GM18858 (cell line): ENCODE results near the gene ANKMY1.
"Not testable (repeated sequence)": the region's sequence is repeated elsewhere in the genome, so short reads cannot be mapped to it uniquely, and the experiment has no call there.

Experiments
- ATAC-seq: cut with Tn5 transposase; IDR thresholded peaks from one replicate; pipeline ENCODE4 v1.9.1; 2021; ENCODE audit not compliant: unreplicated experiment

The ANKMY1 gene

DNA sequence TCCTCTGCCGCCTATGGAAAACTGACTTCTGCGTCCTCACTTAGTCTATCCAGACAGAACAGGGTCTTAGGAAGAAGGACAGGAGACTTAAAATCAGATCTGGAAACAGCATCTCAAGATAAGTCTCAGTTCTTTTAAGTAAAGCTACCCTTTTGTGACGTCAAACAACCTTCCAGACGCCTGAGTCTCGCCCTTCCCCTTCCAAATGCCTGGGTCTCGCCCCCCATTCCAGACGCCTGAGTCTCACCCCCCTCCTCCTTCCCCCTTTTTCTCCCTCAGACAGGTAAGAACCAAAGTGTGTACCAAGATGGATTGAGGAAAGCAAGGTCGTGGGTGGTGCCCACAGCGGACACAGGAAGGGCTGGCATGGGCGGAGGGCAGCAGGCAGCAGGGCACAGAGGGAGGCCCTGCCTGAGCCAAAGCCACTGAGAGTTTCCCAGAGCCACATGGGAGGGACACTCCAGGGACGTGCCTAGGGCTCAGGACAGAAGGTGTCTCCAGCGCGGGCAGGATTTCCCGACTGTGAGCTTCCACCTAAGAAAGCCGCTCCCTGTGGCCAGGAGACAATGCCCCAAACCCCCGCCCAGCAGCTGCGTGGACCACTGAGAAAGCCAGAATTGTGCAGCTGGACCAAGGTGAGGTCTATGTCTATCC is 51.3 kb downstream of the ANKMY1 start:
- ATAC-seq = no peak

DNA sequence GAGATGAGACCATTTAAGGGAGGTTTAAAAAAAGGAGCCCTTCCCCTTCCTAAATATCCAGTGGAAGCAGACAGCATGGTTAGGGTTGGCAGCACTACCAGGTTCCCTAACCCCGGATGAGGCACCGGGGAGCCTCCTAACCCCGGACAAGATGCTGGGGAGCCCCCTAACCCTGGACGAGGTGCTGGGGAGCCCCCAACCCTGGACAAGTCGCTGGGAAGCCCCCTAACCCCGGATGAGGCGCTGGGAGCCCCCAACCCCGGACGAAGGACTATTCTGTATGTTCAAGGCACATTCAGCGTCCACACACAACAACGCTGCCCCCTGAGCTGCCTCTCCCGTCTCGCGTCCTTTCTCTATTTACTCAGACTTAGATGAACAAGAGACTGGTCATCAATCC is 51.9 kb downstream of the ANKMY1 start:
- no peak for ATAC-seq

DNA sequence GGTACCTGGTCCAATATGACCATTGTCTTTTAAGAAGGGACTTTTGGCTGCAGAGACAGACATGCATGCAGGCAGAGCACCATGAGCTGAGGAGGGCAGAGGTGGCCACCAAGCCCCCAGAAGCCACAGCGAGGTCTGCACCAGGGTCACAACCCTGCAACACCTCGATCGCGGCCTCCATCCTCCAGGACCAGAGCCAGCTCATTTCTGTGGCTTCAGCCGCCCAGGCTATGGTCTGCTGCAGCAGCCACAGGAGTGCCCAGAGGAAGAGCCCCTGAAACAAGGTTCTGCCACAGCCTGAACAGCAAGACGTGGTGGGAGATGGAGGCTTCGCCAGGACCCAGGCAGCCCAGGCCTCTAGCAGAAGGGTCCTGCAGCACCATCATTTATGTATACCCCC is 53.9 kb downstream of the ANKMY1 start:
- ATAC-seq = no peak

GRCh38 chr2:240503375-240503774 is 54.4 kb downstream of the ANKMY1 start:
- no peak for ATAC-seq

DNA sequence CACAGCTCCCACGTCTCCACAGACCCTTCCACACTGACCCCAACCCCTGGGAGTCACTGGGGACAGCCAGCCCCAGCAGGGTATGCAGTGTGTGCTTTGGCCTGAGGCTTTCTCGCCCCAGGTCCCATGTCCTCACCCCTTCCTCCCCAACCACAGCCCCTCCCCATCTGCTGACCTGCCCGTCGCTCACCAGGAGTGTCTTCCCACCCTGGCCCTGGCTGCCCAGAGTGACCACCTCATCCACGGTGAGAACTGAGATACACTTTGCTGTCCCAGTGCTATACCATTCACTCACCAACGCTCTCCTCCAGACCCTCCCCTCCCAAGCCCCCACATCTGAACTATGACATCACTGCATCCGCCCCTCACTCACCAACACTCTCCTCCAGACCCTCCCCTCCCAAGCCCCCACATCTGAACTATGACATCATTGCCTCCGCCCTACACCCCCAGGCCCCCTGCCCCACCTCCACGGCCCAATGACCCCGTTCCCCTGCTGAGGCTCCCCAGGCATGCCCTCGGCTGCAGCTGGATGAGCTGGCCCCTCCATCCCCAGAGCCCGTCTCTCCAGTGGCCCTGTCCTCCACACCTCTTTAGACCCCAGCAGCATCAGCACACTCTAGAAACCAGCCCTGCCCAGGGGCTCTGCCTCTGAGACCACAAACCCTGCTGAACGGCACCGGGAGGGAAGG is 55.2 kb downstream of the ANKMY1 start:
- no peak for ATAC-seq

DNA sequence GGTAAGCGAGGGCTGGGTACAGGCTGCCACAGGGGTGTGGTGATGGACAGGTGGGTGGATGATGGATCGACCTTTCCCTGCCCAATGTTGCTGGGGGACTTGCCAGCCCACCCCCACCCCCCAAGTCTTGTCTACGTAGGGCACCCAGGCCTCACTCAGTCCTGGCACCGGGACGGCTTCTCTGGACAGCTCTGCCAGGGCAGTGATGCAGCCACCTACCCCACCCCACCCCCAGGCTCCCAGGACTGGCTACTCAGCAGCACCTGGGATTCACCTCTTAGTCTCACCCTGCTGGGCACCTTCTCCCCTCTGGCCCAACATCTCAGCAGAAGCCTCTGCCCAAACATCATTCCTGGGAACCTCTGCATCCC is 55.7 kb downstream of the ANKMY1 start:
- no peak for ATAC-seq

DNA sequence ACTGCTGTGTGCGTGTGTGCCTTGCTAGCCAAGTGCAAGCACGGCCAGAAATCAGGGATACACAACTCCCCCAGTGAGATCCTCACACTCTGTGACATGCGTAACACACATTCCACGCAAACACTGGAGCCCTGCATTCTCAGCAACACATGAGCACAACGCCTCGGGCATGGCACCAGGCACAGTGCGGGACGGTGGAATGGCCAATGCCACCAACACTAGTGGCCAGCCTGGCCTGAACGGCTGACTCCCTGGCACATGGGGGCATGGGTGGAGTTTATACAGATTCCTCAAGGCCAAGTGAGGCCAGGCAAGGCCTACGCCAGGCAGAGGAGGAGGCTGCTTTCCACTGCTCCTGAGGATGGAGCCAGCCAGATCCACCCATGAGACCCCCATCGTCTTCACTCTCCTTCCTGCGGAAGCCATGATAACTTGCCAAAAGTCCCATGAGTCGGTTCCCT is 56.2 kb downstream of the ANKMY1 start:
- no peak for ATAC-seq

GRCh38 chr2:240500561-240501423 is 57.0 kb downstream of the ANKMY1 start:
- ATAC-seq = no peak

- no peak for ATAC-seq
These were observed 58.2 kb downstream of the ANKMY1 start for GRCh38 chr2:240499309-240500301.

DNA sequence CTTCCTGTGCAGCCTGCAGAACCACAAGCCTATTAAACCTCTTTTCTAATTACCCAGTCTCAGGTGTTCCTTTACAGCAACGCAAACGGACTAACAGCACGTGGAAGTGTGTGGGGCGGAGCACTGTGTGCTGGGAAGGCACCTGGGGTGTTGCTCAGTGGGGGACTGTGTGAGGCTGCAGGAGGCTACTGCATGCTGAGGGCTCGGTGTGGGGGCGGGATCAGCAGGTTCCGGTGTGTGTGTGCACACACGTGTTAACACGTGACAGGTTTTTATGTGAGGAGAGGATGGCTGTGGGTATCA is 58.9 kb downstream of the ANKMY1 start:
- no peak for ATAC-seq

- ATAC-seq = no peak
These were observed 59.4 kb downstream of the ANKMY1 start for GRCh38 chr2:240498171-240498957.

GRCh38 chr2:240497082-240497481 is 60.7 kb downstream of the ANKMY1 start:
- not testable (repeated sequence) for ATAC-seq

GRCh38 chr2:240494942-240495341 is 62.8 kb downstream of the ANKMY1 start:
- not testable (repeated sequence) for ATAC-seq

DNA sequence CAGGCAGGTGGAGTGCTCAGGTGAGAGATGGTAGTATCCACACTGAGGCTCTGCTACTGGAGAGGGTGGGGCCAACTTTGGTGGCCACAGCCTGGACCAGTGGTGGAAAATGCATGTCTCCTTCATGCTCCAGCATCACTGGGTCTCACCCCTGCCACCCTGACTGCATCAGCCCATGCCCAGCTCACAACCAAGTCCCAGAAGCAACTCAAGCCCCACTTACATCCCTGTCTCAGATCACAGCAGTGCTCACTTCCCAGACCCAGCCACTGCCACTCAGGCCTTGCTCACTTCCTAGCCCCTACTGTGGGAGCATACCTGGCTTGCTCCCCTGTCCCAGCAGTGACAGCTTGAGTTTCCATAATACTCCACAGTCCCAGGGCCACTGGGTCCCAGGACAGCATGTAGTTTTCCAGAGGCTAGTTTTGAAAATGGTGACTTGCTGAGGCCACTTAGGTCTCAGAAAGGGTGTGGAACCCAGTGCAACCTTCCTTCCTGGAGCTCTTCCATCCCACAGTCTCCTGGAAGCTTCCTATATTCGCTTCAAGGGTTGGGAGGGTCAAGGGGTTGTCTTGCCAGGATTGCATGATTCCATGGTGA is 63.5 kb downstream of the ANKMY1 start:
- no peak for ATAC-seq

- ATAC-seq = no peak
These were observed 66.3 kb downstream of the ANKMY1 start for GRCh38 chr2:240491483-240491882.

- ATAC-seq = no peak
These were observed 75.6 kb downstream of the ANKMY1 start for GRCh38 chr2:240482141-240482540.

DNA sequence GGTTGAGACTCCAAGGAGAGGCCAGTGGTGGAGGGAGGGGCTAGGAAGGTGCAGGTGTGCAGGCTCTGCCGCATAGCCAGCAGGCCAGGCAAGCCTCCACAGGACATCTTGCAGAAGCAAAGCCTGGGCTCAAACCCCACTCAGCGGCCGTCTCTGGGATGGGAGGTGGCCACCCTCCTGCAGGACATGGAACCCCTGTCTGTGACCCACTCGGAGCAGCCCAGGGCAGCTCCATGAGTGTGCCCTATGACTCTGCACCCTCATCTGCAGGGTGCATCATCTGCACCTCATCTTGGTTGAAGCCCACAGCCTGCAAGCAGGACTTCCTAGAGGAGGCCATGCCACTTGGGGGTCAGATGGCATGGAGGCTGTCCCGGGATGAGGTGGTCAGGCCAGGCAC is 76.1 kb downstream of the ANKMY1 start:
- ATAC-seq = no peak

DNA sequence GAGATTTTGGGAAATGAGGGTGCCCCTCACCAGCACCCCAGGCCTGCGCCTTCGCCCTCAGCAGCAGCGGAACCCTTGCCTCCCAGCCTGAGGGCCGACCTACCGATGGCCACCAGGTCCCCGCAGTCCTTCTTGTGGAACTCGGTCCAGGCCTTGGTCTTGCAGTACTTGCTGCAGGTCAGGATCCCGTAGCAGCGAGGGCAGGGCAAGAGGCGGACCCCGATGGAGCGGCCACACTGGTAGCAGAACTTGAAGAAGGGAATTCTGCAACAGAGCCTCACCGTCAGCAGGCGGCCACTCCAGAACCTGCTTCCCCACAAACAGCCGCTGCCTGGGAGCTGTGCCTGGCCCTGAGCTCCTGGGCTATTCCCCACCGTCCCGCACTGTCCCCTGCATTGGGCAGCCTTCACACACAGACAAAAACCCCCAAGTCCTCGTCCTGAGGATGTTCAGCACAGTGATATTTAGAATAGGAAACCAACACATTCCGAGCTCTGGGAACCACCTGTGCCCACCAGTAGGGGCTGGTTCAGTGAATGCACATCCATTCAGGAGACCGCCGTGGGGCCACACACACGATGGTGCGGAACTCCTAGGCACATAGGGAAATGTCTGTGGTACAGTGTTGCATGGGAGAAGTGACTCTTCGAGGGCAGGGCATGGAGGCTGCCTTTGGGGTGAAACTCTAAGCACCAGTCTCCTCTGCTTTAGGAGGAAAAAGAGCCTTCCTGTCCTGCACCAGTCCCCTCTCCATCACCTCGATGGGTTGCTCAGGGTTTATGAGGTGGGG is 76.8 kb downstream of the ANKMY1 start:
- ATAC-seq = no peak

DNA sequence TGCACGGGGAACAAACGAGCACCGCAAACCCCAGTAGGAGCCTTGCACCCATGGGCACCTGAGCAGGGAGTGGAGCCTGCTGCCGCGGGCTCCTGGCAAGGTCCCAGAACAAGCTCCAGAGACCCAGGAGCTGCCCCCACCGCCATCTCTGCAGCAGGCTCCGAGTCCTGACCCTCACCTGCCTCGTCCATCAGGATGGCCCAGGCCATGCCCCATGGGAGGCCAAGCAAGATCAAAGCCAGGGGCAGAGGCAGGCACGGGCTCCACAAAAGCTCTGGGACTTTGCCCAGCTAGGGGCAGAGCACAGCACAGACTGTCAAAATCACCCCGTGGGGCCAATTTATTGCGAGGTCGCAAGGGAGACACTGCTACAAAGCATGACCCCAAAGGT is 78.7 kb downstream of the ANKMY1 start:
- no peak for ATAC-seq
